Raji (cell line): Measurements from ENCODE around the gene WEE1.

Experiments
- POLR2A ChIP-seq: IDR thresholded peaks from 2 replicates; pipeline ENCODE4 v1.6.1; 2011; ENCODE audit warnings: low read depth, low read length, control low read depth; ENCODE audit not compliant: insufficient read depth

WEE1 gene

DNA sequence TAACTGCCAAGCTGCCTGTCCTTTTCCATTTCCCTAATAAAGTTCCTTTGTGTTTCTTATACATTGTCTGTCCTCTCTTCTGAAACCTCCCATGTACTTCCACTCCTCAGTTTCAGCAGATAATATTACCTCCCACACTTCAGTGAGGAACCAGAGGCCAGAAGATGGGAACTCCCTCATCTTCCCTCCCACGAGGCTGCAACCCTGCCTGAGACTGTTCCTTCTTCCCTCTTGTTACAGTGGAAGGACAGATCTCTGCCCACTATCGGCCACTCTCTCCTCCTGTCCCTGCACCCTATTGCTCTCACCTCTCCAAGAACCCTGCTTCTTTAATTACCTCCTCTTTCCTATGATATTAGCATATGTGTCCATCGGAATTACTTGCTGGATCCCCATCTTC lies 52.3 kb downstream of the WEE1 start:
- no peak for TF ChIP-seq POLR2A

GRCh38 chr11:9626496-9627394 lies 53.3 kb downstream of the WEE1 start:
- TF ChIP-seq POLR2A = no peak

GRCh38 chr11:9629064-9629463 lies 55.6 kb downstream of the WEE1 start:
- no peak for TF ChIP-seq POLR2A

GRCh38 chr11:9633679-9634078 lies 60.2 kb downstream of the WEE1 start:
- no peak for TF ChIP-seq POLR2A

- TF ChIP-seq POLR2A = no peak
These were observed 63.2 kb downstream of the WEE1 start for GRCh38 chr11:9636691-9637090.

GRCh38 chr11:9639099-9639498 lies 65.6 kb downstream of the WEE1 start:
- no peak for TF ChIP-seq POLR2A
